LNCAP (cell line): ENCODE results near the gene METTL13.

ENCODE experiments used
- TF ChIP-seq, protein P1 (sequence below): fragments of 450-650 bp; IDR thresholded peaks from 2 replicates; pipeline ENCODE4 v1.5.1; 2017; ENCODE audit warnings: mild to moderate bottlenecking

Gene METTL13

DNA sequence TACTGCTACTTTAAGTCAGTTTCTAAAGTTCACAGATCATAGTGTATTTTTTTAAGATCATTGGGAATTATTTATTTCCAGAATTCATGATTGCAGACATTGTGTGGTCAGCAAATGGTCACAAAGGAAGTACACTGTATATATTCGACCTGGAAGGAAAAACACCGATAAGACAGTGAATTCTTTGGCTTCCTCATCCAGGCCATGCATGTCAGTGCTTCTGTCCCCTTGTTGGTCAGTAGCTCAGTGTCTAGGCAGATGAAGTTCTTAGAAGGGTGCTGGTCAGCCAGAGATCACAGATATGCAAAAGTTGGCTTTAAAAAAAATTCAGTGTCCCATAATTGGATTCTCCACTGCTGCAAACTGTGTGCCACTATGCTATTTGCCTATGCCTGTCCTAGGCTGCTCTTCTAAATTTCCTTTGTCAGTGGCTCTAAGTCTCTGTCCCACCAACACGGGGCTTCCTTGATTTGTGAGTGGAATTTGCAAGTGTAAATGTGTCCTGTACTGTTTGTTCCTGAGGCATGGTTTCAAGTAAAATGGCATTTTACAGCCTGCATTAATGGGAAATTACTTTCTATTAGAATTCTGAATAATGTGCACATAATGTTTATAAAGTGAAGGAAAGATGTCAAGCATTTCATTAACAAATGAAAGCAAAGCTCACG lies 27.6 kb upstream of the METTL13 start:
- TF ChIP-seq, protein P1, sequence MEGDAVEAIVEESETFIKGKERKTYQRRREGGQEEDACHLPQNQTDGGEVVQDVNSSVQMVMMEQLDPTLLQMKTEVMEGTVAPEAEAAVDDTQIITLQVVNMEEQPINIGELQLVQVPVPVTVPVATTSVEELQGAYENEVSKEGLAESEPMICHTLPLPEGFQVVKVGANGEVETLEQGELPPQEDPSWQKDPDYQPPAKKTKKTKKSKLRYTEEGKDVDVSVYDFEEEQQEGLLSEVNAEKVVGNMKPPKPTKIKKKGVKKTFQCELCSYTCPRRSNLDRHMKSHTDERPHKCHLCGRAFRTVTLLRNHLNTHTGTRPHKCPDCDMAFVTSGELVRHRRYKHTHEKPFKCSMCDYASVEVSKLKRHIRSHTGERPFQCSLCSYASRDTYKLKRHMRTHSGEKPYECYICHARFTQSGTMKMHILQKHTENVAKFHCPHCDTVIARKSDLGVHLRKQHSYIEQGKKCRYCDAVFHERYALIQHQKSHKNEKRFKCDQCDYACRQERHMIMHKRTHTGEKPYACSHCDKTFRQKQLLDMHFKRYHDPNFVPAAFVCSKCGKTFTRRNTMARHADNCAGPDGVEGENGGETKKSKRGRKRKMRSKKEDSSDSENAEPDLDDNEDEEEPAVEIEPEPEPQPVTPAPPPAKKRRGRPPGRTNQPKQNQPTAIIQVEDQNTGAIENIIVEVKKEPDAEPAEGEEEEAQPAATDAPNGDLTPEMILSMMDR: no peak

DNA sequence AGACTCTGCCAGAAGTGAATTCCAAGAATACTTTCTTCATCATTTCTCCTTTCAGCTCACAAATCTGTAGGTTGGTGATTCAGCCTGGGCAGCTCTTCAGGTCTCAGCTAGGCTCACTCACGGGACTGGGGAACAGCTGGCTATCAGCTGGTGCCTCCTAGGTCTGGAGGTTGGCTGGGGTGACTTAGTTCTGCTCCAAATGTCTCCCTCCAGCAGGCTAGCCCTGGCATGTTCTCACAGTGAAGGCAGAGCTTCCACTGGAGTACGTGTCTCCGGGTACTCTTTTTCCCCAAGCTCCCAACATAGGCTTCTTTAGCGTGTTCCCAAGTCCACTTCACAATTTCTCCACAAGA lies 27.1 kb upstream of the METTL13 start:
- TF ChIP-seq, protein P1: no peak

DNA sequence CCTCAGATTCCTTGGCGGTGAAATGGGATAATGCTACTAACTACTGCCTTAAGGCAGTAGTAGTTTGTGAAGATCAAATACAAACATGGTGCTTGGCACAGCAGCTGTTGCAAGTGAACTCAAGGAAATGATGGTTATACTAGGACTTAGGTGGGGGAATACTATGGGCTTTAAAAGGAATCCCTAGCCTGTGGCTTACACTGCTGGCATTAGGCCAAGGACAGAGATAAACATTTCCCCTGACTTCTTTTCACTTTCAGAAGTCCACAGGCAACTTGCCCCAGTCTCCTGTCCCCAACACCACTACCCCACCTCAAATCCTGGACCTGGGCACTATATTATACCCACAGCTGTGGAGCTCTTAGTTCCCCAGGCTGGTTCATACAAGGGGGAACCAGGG lies 26.5 kb upstream of the METTL13 start:
- TF ChIP-seq, protein P1: no peak

DNA sequence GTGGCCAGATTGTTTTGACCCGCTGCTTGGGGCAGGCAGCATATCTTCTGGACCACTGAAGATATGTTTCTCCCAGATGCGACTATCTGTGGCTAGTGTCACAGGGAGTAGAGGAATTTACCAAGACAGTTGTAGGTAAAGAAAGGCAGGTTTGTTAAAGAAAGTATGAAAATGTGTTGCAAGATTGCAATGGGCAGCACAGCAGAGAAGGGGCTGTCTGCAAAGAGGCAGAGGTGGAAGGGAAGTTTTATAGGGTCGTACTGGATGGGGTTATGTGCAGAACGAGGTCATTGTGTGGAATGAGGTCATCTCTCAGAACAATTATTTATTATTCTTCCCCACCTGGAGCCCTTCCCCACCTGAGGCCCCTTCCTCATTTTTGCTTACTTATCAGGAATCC lies 24.6 kb upstream of the METTL13 start:
- TF ChIP-seq, protein P1: no peak

DNA sequence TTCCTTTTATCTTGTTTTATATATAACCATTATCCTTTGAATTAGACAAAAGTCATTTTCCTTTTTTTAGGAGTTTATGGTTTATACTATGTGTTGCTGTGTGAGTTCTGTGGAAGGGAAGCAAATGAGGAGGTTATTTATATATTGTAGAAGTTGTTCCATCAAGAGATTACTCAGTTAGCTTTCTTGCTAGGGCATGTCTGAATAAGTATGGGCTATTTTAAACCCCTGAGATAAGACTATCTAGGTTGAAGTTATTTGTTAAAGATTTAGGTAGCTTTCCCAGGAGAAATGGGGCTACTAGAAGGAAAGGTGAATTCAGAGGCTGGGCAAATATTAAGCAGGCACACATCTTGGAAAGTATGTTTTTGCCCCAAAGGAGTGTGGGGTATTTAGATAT lies 23.4 kb upstream of the METTL13 start:
- TF ChIP-seq, protein P1: no peak

DNA sequence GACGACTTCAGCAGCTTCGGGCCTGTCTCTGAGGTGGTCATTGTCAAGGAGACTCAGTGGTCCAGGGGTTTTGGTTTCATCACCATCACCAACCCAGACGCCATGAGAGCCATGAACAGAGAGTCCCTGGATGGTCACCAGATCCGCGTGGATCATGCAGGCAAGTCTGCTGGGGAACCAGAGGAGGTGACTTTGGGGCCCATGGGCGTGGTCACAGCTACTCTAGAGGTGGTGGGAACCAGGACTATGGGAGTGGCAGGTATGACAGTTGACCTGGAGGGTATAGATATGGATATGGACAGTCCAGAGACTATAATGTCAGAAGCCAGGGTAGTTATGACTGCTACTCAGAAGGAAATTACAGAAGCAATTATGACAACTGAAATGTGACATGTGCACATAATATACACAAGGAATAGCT lies 19.3 kb upstream of the METTL13 start:
- TF ChIP-seq, protein P1: no peak

DNA sequence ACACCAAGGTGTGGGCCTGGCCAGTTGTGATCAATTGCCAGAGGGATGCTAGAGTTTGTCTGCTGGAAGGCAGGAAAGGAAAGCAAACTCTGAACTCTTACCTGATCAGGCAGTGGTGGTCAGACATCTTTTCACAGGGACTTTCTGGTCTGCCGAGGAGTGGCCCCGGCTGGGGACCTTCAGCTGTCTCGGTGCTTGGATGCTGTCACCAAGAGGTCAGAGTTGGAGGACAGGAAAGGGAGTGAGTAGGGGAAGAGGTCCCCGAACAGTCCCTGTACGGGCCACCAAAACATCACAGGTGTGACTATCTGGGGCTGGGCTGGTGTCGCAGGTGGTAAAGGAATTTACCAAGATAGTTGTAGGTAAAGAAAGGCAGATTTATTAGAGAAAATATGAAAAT lies 17.7 kb upstream of the METTL13 start:
- TF ChIP-seq, protein P1: no peak

DNA sequence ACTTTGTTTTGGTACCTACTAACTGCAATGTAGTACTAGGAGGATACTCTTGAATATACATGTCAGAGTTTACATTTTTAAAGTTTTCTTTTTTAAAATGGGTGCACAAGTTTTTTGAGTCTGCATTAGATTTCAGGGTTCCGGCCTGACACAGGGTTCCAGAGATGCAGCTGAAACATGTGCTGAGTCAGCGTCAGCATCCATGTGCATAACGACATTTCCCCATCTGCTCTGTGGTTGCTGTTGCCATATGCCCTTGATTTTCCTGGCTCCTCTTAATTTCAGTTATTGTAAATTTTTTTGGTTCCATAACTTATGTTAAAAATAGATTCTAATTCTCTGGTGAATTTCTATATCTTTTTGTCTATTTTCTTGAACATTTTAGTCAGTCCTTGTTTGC lies 12.3 kb upstream of the METTL13 start:
- TF ChIP-seq, protein P1: no peak
